H7 (cell line): Measurements from ENCODE around the gene CA6. TPM values are rescaled to one million over a fixed set of nuclear protein-coding genes. Genes with fewer than 3 reads are reported as not detected.
"Not testable (repeated sequence)": the region's sequence is repeated elsewhere in the genome, so short reads cannot be mapped to it uniquely, and the experiment has no call there.

Experiments used
- DNase-seq: peaks from one replicate; pipeline ENCODE4 v3.0.0; 2012
- H3K27me3 ChIP-seq: 2 replicates; pipeline ENCODE4 v1.6.0; 2011; ENCODE audit warnings: mild to moderate bottlenecking, low read length; ENCODE audit not compliant: control insufficient read depth, insufficient read depth
- H3K36me3 ChIP-seq: replicated peaks from 2 replicates; pipeline ENCODE4 v1.5.1; 2011; ENCODE audit warnings: low read length; ENCODE audit not compliant: control insufficient read depth, insufficient read depth
- H3K4me3 ChIP-seq: 2 replicates; pipeline ENCODE4 v1.5.1; 2011; ENCODE audit warnings: low read depth, mild to moderate bottlenecking, control low read depth, low read length, moderate library complexity; ENCODE audit not compliant: insufficient read depth
- total RNA-seq: library from RNA; depleted of rRNA; stranded (reverse); fragments of >200 nt; shearing (Covaris generic); gene quantifications from 2 replicates; pipeline ENCODE4 v1.2.3, GENCODE V29; 2014; rRNA removed

The CA6 gene
- total RNA-seq, 1 experiment from 2014 or later: not detected

DNA sequence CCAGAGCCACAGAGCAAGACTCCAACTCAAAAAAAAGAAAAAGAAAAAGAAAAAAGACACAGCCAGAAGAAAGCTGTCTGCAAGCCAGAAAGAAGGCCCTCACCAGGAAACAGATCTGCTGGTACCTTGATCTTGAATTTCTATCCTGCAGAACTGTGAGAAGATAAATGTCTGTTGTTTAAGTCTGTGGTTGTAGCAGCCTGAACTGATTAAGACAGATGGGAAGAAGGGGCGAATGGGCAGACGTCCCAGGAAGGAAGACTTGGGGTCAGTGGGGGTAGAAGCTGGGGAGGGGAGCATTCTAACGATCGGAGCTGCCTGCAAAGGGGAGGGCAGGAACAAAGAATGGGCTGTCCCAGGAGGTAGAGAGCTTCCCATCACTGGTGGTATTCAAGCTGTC, 74.2 kb downstream of the CA6 start:
- Histone ChIP-seq H3K4me3 (no peak overlapping the region), H3K27me3 (no peaks in the 10 kb centered on the region; the same call in 1 of the 2 replicates), H3K36me3 (no peaks in the 10 kb centered on the region)
- no peak for DNase-seq

DNA sequence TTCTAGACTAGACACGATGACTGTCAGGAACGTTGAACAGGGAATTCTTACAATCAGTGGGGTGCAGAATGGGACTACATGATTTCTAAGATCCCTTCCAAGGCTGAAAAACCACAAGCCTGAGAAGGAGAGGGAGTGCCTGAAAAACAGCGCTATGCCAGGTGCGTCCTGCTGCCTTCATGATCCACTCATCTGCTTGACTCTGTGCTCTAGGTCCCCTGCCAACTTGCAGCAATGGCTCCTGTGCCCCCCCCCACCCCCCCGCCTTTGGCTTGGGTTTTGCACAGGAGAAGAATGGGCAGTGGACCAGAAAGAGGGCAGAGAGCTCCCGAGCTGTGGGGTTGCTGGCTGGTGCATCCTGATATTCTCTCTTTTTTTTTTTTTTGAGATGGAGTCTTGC, 74.6 kb downstream of the CA6 start:
- no peak for DNase-seq
- Histone ChIP-seq H3K27me3 (no peaks in the 10 kb centered on the region; the same call in 1 of the 2 replicates), H3K4me3 (no peak overlapping the region), H3K36me3 (no peaks in the 10 kb centered on the region)

DNA sequence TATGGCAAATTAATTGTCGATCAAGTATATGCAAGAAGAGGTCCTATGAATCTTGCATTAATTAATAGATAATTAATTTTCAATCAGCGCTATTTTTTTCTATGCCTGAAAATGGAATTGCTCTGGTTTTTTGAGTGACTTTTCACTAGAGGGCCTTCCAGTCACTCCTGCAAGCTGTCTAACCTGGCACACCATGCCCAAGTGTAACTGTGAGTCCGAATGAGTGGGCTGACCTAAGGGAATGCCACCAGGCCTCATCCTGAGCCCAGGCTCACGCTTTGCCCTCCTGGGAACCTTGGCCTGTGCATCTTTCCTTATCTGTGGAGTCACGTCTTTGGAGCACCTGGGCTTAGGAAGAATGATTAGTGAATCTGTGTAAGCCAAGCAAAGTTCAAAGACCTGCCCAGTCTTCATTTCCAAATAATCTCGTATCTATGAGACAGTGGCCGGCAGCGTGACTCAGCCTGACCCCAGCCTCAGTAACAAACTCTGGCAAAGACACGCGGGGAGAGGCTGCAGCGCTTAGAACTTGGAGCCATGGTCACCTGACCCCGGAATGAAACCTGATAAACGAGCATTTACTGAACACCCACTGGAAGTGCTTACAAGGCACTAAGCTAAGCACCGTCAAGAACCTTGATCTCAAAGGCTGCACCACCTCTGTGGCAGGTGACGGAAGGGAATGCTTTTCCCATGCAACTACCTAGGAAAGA, 76.5 kb downstream of the CA6 start:
- not testable (repeated sequence) for DNase-seq, H3K36me3 ChIP-seq, H3K27me3 ChIP-seq, H3K4me3 ChIP-seq

DNA sequence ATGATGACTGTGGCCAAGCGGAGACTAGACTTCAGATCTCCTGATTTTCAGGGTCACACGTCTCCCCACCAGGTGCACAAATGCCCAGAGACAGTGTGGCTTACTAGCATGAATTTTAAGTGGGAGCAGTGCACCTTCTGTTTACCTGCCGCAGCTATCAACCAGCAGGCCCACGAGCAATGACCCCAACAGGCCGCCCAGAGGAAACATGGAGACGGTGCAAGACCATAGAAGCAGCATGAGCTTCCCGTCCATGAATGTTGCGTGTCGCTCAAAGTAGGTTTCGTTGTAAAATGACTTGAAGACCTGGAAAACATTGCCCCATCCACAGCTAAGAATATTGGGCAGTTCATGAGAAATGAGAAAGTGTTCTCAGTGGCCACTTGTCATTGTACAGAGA, 77.1 kb downstream of the CA6 start:
- peak; percentile 47 for DNase-seq
- Histone ChIP-seq H3K36me3 (no peaks in the 10 kb centered on the region), H3K4me3 (no peak overlapping the region), H3K27me3 (no peaks in the 10 kb centered on the region; the same call in 1 of the 2 replicates)

Other genes with a start within 250 kb of the CA6 start
- 75.8 and 98.8 TPM in 2 replicates for gene RERE, start 128.2 kb upstream of the CA6 start, total RNA-seq
- 4,341 and 4,764 TPM in 2 replicates for gene ENO1, start 67.2 kb upstream of the CA6 start, total RNA-seq
- gene SLC2A7, start 80.6 kb downstream of the CA6 start, total RNA-seq: not detected in 2 replicates
- gene SLC2A5, start 123.8 kb downstream of the CA6 start, total RNA-seq: 0.03 TPM in 1 of 2 replicates, not detected in the other
- 7.5 and 24.8 TPM in 2 replicates for gene GPR157, start 183.2 kb downstream of the CA6 start, total RNA-seq